Natural killer cell (primary cell): ENCODE measurements around the gene DACH1. TPM values are rescaled to one million over a fixed set of nuclear protein-coding genes. Genes with fewer than 3 reads are reported as not detected.

Experiments used
- ATAC-seq, 3 donors: fragments of 150-1000 bp in 2 of 3; fragments of 200-7000 bp in 1 of 3; cut with Tn5 transposase; 1 replicate in 1 of 3; 2 replicates in 2 of 3; pipeline ENCODE4 v1.10.0; 2021; ENCODE audit warnings: mild to moderate bottlenecking in 2 of 3, moderate library complexity in 2 of 3
- DNase-seq, 2 donors: peaks; one replicate each; pipeline versions ENCODE4 v3.0.0 to v3.0.0-alpha.2; 2013 to 2021; ENCODE audit warnings: mixed read lengths in 1 of 2
- H3K27ac ChIP-seq: one replicate; pipeline ENCODE4 v1.5.1; 2013; ENCODE audit warnings: mild to moderate bottlenecking, low read length
- H3K27me3 ChIP-seq: one replicate; pipeline ENCODE4 v1.6.1; 2013; ENCODE audit warnings: low read length; ENCODE audit not compliant: control insufficient read depth, insufficient read depth
- H3K36me3 ChIP-seq: one replicate; pipeline ENCODE4 v1.6.1; 2013; ENCODE audit warnings: low read length; ENCODE audit not compliant: control insufficient read depth, insufficient read depth
- H3K4me1 ChIP-seq: one replicate; pipeline ENCODE4 v1.6.1; 2013; ENCODE audit warnings: low read length; ENCODE audit not compliant: control insufficient read depth, insufficient read depth
- H3K4me3 ChIP-seq: one replicate; pipeline ENCODE4 v1.5.1; 2013; ENCODE audit warnings: low read length
- H3K9me3 ChIP-seq: one replicate; pipeline ENCODE4 v1.6.1; 2013; ENCODE audit warnings: low read length; ENCODE audit not compliant: control insufficient read depth, insufficient read depth
- H3K27ac Mint-ChIP-seq, 2 donors: one replicate each; pipeline ENCODE4 v1.8.0; 2022; ENCODE audit warnings: mild to moderate bottlenecking in 2 of 2, mixed read lengths in 2 of 2, moderate library complexity in 1 of 2
- H3K27me3 Mint-ChIP-seq, 2 donors: one replicate each; pipeline ENCODE4 v1.8.0; 2022; ENCODE audit warnings: low read depth in 2 of 2, mixed read lengths in 2 of 2
- H3K36me3 Mint-ChIP-seq: one replicate; pipeline ENCODE4 v1.8.0; 2022; ENCODE audit warnings: mixed read lengths
- H3K4me1 Mint-ChIP-seq, 2 donors: one replicate each; pipeline ENCODE4 v1.8.0; 2022; ENCODE audit warnings: mixed read lengths in 2 of 2
- H3K4me3 Mint-ChIP-seq: one replicate; pipeline ENCODE4 v1.8.0; 2022; ENCODE audit warnings: mild to moderate bottlenecking, moderate library complexity, mixed read lengths
- H3K9me3 Mint-ChIP-seq, 2 donors: one replicate each; pipeline ENCODE4 v1.8.0; 2022; ENCODE audit warnings: mixed read lengths in 2 of 2
- CTCF ChIP-seq: fragments of 200-600 bp; IDR thresholded peaks from one replicate; pipeline ENCODE4 v1.8.0; 2022; ENCODE audit warnings: antibody characterized with exemption
- WGBS: methylation state at CpG from one replicate; pipeline ENCODE4 v1.1.7; 2013; ENCODE audit warnings: missing lambda C conversion rate; ENCODE audit not compliant: insufficient coverage; 5-methylcytosine and 5-hydroxymethylcytosine counted together
- intact Hi-C: fragments of 100-400 bp; cut with micrococcal nuclease; formaldehyde crosslinking; loops from one replicate; pipeline ENCODE4 v1.14.2; 2022
- total RNA-seq, 4 donors: library from RNA; stranded (reverse); fragments of 120-200 nt in 1 of 4; gene quantifications; one replicate each; pipeline versions ENCODE4 v1.2.3 to v1.2.4, GENCODE V29; 2013 to 2022

The DACH1 gene
- total RNA-seq, 3 donors from 2014 or later (not counting 1 experiment from before 2014, with no cell fraction given): 0.29 to 2.3 (median 0.49) TPM

- Histone ChIP-seq H3K27ac (no peak overlapping the region), H3K36me3 (no peaks in the 10 kb centered on the region), H3K4me3 (no peak overlapping the region), H3K27me3 (no peaks in the 10 kb centered on the region), H3K4me1 (no peaks in the 10 kb centered on the region), H3K9me3 (peaks cover 4% of the 10 kb centered on the region)
- no peak for TF ChIP-seq CTCF
- no peaks in the 10 kb centered on the region for H3K9me3 Mint-ChIP-seq
- intact Hi-C loops: no loop called here
- H3K27ac Mint-ChIP-seq: no peak overlapping the region
- no peaks in the 10 kb centered on the region for H3K27me3 Mint-ChIP-seq
- WGBS: 40% methylated on average over 4 of the region's 5 CpGs
- no peaks in the 10 kb centered on the region for H3K4me1 Mint-ChIP-seq
- no peak for DNase-seq
- no peak for ATAC-seq
- H3K4me3 Mint-ChIP-seq: no peak overlapping the region
- no peaks in the 10 kb centered on the region for H3K36me3 Mint-ChIP-seq
Measured at GRCh38 chr13:71797517-71797916, 69.5 kb downstream of the DACH1 start.

DNA sequence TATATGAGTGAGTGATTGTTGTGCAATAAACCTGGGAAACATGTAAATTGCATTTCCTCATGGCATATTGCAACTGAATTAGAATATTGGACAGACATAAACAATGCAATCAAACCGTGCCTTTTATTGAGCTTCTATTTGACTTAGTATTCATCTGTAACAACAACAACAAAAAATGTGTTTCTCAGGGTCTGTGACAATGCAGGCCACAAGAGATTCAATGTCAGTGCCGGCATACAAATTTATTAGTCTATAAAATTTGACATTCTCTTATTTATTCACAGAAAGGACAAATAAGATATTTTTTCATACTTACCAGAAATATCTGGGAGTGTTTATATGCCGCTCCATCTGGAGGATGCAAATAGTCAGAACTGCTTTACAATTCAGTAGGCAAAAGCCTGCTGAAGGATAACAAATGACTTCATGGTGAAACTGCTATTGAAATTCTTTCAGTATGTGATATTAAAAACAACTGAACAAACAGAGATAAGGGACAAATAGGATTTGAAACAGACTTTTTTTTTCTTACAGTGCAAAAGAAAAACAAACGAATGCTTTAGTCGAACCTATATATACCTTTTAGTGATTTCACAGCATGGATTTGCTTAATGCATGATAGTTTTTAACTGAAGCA, 77.2 kb downstream of the DACH1 start:
- H3K27ac ChIP-seq: no peak overlapping the region
- no peak overlapping the region for H3K27ac Mint-ChIP-seq
- H3K4me1 Mint-ChIP-seq: no peaks in the 10 kb centered on the region
- TF ChIP-seq CTCF: no peak
- no peak overlapping the region for H3K4me3 ChIP-seq
- WGBS: 84% methylated on average over 3 of the region's 5 CpGs
- no peak for ATAC-seq
- H3K9me3 Mint-ChIP-seq: no peaks in the 10 kb centered on the region
- H3K4me3 Mint-ChIP-seq: no peak overlapping the region
- H3K36me3 ChIP-seq: no peaks in the 10 kb centered on the region
- H3K9me3 ChIP-seq: peaks cover 4% of the 10 kb centered on the region
- H3K27me3 ChIP-seq: no peaks in the 10 kb centered on the region
- H3K4me1 ChIP-seq: no peaks in the 10 kb centered on the region
- H3K27me3 Mint-ChIP-seq: no peaks in the 10 kb centered on the region
- no peak for DNase-seq
- intact Hi-C loops: no loop called here
- H3K36me3 Mint-ChIP-seq: no peaks in the 10 kb centered on the region

GRCh38 chr13:71789037-71789436, 78.0 kb downstream of the DACH1 start:
- Histone ChIP-seq H3K27ac (no peak overlapping the region), H3K4me1 (no peaks in the 10 kb centered on the region), H3K27me3 (no peaks in the 10 kb centered on the region), H3K36me3 (no peaks in the 10 kb centered on the region), H3K4me3 (no peak overlapping the region), H3K9me3 (peaks cover 4% of the 10 kb centered on the region)
- H3K27me3 Mint-ChIP-seq: no peaks in the 10 kb centered on the region
- no peaks in the 10 kb centered on the region for H3K4me1 Mint-ChIP-seq
- intact Hi-C loops: no loop called here
- ATAC-seq: no peak
- no peaks in the 10 kb centered on the region for H3K9me3 Mint-ChIP-seq
- no peak overlapping the region for H3K4me3 Mint-ChIP-seq
- no peak overlapping the region for H3K27ac Mint-ChIP-seq
- TF ChIP-seq CTCF: no peak
- H3K36me3 Mint-ChIP-seq: no peaks in the 10 kb centered on the region
- DNase-seq: no peak

DNA sequence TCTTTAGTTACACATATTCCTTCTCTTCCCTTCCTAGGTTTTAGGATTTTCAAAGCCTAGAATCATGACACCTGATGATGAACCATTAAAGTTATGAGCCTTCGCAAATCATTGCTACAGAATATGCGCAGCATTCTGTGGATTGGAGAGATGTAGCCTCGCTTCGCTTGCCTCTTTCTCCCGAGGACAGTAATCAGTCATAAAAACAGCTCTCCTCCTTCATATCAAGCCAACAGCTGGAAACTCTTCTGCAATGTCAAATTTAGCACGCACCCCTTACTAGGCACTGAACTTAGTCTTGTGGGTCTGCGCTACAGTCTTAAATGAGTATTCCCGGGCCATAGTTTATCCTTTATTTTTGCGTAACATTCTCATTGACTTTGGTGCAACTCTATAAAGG, 79.6 kb downstream of the DACH1 start:
- Mint-ChIP-seq H3K9me3 (peaks cover 0 to 3% of the 10 kb centered on the region in 2 donors), H3K27me3 (no peaks in the 10 kb centered on the region), H3K36me3 (no peaks in the 10 kb centered on the region), H3K4me3 (no peak overlapping the region), H3K4me1 (no peaks in the 10 kb centered on the region), H3K27ac (no peak overlapping the region)
- Histone ChIP-seq H3K9me3 (no peaks in the 10 kb centered on the region), H3K27ac (no peak overlapping the region), H3K4me3 (no peak overlapping the region), H3K4me1 (no peaks in the 10 kb centered on the region), H3K36me3 (no peaks in the 10 kb centered on the region), H3K27me3 (no peaks in the 10 kb centered on the region)
- TF ChIP-seq CTCF: no peak
- no peak for ATAC-seq
- 95% methylated on average over 9 of the region's 9 CpGs for WGBS
- intact Hi-C loops: no loop called here
- no peak for DNase-seq
